ENCODE results near the gene TM4SF5.

TM4SF5 gene

GRCh38 chr17:4788807-4789700 lies 17.4 kb downstream of the TM4SF5 start, which contains the start of gene GLTPD2:
TSS of gene GLTPD2 (plus strand) at chr17:4788964. CDS start at chr17:4789012, 48 bp downstream.
- peak within 1 kb of the TSS; percentile 69 for H3K4me3 ChIP-seq (ENCODE audit: low read depth, low read length)

- H3K4me3 ChIP-seq (ENCODE audit: low read depth, low read length), result peak overlapping the region; percentile 69
Measured at GRCh38 chr17:4789701-4789950, 17.9 kb downstream of the TM4SF5 start.

DNA sequence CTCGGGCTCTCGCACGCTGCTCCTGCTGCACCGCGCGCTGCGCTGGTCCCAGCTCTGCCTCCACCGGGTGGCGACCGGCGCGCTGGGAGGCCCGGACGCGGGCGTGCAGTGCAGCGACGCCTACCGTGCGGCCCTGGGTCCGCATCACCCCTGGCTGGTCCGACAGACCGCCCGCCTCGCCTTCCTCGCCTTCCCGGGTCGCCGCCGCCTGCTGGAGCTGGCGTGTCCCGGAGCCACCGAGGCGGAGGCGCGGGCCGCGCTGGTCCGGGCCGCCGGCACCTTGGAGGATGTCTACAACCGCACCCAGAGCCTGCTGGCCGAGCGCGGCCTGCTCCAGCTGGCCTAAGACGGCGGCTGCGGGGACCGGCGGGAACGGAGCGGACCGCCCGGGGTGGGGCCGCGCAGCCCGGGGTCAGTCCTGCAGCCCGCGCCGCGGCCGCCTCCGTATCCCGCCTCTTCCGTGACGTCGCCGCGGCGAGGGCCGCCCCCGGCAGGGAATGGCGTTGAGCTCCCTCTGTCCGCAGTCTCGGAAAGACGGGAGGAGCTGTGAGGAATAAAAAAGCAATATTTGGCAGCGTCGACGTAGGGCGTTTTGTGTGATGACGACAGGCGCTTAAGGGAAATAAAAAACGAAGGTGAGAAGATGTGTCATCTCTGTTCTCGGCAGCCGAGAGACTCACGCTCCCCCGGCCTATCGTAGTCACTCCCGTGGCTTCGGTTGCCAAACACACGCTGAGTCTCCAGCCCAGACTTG lies 18.4 kb downstream of the TM4SF5 start:
- peak overlapping the region; percentile 69 for H3K4me3 ChIP-seq (ENCODE audit: low read depth, low read length)

- peak overlapping the region; percentile 69 for H3K4me3 ChIP-seq (ENCODE audit: low read depth, low read length)
Measured at GRCh38 chr17:4790705-4791088, 19.0 kb downstream of the TM4SF5 start.

DNA sequence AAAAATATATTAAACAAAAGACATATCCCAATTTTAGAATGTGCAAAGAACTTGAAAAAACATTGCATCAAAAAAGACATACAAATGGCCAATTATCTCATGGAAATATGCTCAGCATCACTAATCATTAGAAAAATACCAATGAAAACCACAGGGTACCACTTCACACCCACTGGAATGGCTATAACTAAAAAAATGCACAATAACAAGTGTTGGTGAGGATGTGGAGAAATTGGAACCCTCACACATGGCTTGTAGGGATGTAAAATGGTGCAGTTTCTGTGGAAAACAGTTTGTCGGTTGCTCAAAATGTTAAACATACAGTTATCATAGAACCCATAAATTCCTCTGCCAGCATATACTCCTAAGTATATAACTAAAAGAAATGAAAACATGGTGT lies 23.5 kb downstream of the TM4SF5 start:
- no peak overlapping the region for H3K4me3 ChIP-seq (ENCODE audit: low read depth, low read length)

GRCh38 chr17:4796552-4796920 lies 24.9 kb downstream of the TM4SF5 start:
- peak overlapping the region; percentile 100 for H3K4me3 ChIP-seq (ENCODE audit: low read depth, low read length)

DNA sequence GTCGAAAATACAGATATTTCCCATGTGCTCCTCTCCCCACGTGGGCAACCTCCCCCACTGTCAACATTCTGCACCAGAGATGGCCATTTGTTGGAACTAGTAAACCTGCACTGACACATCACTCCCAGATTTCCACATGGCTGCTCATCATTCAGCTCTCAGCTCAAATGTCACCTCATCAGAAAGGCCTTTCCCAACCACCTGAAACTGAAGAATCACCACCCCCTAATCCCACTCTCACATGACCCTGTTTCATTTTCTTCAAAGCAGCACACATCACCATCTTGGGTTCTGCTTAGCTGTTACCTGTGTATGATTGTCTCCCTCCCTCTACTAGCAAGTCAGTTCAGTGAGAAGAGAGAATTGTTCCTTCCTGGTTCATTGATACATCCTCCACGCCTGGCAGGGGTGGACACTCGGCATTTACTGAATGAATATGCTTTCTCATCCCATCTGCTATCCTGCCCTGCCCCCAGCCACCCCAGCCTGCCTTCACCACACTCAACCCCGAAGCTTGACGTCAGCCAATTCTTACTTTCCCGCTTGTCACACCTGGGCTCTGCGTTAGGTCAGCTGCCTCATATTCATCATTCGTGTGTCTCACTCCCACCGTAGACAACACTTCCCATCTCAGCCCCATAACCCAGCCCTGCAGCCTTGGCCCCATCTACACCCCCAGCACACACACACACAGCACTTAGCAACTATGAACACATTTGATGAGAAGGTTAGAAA lies 28.9 kb downstream of the TM4SF5 start:
- H3K4me3 ChIP-seq (ENCODE audit: low read depth, low read length), result no peak overlapping the region

GRCh38 chr17:4802228-4802627 lies 30.5 kb downstream of the TM4SF5 start, which contains the start of gene C17orf114:
TSS of gene C17orf114 (minus strand) at chr17:4802328.
- no peak within 1 kb of the TSS for H3K4me3 ChIP-seq (ENCODE audit: low read depth, low read length)

GRCh38 chr17:4806456-4806776 lies 34.7 kb downstream of the TM4SF5 start:
- peak overlapping the region; percentile 72 for H3K4me3 ChIP-seq (ENCODE audit: low read depth, low read length)

GRCh38 chr17:4806777-4807604 lies 35.3 kb downstream of the TM4SF5 start, which contains the start of gene PLD2:
TSS of gene PLD2 (plus strand) at chr17:4807152. CDS start at chr17:4807773, 621 bp downstream.
- H3K4me3 ChIP-seq (ENCODE audit: low read depth, low read length), result peak within 1 kb of the TSS; percentile 72

GRCh38 chr17:4807605-4808377 lies 36.1 kb downstream of the TM4SF5 start:
- peak overlapping the region; percentile 54 for H3K4me3 ChIP-seq (ENCODE audit: low read depth, low read length)

DNA sequence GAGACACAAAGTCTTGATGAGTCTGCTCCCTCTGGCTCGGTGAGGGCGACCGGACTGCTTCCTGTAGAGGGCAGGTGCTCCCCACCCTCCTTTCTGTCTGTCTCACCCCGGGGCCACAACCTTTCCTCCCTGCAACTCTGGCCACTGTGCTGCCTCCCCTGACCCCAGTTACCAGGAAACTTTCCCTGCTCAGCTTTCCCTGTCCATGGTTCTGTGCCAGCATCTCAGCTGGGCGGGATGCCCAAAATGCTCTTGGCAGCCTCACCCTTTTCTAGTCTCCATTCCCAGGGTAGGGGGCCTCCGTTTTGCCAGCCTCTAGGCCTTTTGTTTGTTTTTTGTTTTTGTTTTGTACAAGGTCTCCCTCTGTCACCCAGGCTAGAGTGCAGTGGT lies 36.7 kb downstream of the TM4SF5 start:
- no peak overlapping the region for H3K4me3 ChIP-seq (ENCODE audit: low read depth, low read length)

DNA sequence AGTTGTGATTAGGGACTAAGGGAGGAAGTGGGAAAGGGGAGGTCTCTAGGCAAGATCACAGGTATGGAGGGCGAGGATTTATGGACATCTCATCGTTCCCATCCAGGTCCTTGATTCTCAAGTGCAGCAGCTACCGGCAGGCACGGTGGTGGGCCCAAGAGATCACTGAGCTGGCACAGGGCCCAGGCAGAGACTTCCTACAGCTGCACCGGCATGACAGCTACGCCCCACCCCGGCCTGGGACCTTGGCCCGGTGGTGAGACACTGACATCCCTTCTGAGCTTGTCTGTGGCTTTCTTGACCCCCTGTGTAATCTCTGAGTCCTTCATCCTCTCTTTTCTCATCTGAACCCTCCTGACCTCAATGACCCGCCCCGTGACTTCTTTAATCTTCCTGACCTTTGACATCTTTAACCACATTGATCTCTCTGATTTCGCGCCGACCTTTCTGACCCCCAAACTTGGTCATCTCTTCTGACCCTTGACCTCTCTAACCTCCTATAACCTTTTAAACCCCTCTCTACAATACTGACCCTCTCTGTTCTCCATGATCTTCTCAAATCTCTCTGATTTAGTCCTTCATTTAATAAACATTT lies 39.1 kb downstream of the TM4SF5 start:
- H3K4me3 ChIP-seq (ENCODE audit: low read depth, low read length), result no peak overlapping the region

DNA sequence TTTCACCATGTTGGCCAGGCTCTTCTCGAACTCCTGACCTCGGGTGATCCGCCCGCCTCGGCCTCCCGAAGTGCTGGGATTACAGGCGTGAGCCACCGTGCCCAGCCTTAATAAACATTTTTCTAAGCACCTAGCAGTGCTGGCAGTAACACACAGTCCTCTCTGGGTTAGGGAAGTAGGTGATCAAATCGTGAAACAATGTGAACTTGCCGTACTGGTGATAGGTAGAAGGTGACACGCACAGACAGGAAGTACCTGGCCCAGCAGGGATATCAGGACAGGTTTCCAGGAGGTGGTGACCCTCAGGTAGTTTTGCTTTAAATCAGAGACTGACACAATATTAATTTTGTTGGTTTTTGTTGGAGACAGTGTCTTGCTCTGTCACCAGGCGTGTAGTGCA lies 39.8 kb downstream of the TM4SF5 start:
- no peak overlapping the region for H3K4me3 ChIP-seq (ENCODE audit: low read depth, low read length)

DNA sequence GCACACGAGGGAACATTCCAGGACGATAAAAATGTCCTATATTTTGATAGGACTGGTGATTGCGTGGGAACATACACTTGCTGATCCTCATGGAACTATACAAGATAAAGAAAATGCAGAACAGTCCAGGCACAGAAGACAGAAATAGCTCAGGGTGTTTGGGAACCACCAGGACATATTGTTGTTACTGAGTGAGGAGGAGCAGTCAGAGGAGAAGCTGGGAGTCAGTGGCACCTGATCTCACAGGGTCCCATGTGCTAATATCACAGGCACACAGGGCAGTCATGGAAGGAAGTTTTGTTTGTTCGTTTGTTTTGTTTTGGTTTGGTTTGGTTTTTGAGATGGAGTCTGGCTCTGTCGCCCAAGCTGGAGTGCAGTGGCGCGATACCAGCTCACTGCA lies 41.0 kb downstream of the TM4SF5 start:
- H3K4me3 ChIP-seq (ENCODE audit: low read depth, low read length), result no peak overlapping the region

DNA sequence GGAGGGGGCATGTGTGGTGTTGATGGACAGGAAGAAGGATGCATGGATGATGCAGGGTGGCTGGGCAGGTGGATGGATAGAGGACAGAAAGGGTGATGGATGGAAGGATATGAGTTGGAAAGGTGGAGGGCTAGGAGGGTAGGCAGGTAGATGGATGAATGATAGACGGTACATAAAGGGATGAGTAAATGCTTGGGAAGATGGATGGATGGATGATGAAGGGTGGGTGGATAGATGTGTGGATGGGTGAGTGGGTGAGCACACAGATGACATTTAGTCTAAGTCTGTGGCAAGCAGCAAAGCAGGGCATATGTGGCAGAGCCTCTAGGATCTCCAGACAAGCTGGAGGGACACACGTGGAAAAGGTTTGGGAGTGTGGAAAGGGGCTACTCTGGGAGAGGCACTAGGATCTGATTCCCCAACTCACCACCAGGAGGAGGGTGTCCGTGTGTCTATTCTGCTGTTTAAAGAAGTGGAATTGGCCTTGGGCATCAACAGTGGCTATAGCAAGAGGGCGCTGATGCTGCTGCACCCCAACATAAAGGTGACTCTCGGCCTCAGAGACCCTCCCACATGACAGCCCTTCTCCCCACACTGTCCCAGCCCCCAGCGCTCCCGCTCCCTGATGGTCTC lies 43.5 kb downstream of the TM4SF5 start:
- no peak overlapping the region for H3K4me3 ChIP-seq (ENCODE audit: low read depth, low read length)

- no peak overlapping the region for H3K4me3 ChIP-seq (ENCODE audit: low read depth, low read length)
Measured at GRCh38 chr17:4816826-4817225, 45.1 kb downstream of the TM4SF5 start.

GRCh38 chr17:4818276-4818675 lies 46.6 kb downstream of the TM4SF5 start:
- H3K4me3 ChIP-seq (ENCODE audit: low read depth, low read length), result no peak overlapping the region

DNA sequence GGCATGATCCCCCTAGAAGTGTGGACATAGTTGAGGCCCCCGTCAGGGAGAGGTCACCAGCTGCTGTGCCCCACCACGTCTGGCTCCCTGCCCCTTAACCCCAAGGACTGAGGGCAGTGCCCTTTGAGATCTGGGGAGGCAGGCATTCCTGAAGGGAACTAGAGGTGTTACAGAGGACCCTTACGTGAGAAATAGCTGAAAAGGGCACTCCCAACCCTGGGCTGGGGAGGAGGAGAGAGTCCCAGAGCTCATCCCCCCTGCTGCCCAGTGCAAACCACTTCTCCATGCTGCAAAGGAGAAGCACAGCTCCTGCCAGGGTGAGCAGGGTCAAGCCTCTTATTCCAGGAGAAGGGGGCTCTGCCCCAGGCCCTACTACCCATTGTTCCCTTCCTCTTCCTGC lies 51.1 kb downstream of the TM4SF5 start:
- H3K4me3 ChIP-seq (ENCODE audit: low read depth, low read length), result no peak overlapping the region

Measured in iPS-11a (cell line).